ENCODE results near the gene ASTN2. TPM values are rescaled to one million over a fixed set of nuclear protein-coding genes. Genes with fewer than 3 reads are reported as not detected.

ASTN2 gene
- total RNA-seq, 6 experiments from 2014 or later: 0.91 to 3.1 (median 2.5) TPM

DNA sequence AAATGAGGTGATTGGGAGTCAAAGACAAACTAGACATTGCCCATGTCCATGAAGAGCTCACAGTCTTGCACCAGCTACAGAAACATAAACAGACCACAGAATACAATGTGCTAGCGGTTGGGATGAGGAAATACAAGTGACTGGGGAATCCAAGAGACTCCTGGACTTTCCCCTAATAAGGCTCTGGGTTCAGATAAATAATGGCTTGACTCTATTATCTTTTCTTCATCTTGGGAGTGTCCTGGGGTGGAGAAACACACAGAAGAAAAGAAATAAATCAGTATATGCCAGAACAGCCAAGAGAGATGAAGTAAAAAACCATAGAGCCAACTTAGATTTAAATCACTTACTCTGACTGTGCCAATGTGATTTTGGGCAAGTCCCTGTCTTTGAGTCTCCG is 1033.5 kb downstream of the ASTN2 start:
- no peak for ATAC-seq
- WGBS (ENCODE audit: insufficient coverage, low coverage, low lambda C conversion rate, missing lambda C conversion rate): 84% methylated on average over 2 of the region's 2 CpGs
- no peak for DNase-seq
- Histone ChIP-seq H3K4me1 (no peaks in the 10 kb centered on the region), H3K27ac (no peak overlapping the region), H3K4me3 (no peak overlapping the region), H3K36me3 (no peaks in the 10 kb centered on the region), H3K27me3 (no peaks in the 10 kb centered on the region), H3K9me3 (no peaks in the 10 kb centered on the region)
- TF ChIP-seq, protein P1, sequence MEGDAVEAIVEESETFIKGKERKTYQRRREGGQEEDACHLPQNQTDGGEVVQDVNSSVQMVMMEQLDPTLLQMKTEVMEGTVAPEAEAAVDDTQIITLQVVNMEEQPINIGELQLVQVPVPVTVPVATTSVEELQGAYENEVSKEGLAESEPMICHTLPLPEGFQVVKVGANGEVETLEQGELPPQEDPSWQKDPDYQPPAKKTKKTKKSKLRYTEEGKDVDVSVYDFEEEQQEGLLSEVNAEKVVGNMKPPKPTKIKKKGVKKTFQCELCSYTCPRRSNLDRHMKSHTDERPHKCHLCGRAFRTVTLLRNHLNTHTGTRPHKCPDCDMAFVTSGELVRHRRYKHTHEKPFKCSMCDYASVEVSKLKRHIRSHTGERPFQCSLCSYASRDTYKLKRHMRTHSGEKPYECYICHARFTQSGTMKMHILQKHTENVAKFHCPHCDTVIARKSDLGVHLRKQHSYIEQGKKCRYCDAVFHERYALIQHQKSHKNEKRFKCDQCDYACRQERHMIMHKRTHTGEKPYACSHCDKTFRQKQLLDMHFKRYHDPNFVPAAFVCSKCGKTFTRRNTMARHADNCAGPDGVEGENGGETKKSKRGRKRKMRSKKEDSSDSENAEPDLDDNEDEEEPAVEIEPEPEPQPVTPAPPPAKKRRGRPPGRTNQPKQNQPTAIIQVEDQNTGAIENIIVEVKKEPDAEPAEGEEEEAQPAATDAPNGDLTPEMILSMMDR (IDR thresholded peaks at IDR 0.05): no peak
- TF ChIP-seq POLR2A (IDR thresholded peaks at IDR 0.05): no peak
- intact Hi-C loops (cut with DNase I): no loop called here

- DNase-seq: no peak
- TF ChIP-seq, protein P1 (IDR thresholded peaks at IDR 0.05): no peak
- no peak for TF ChIP-seq POLR2A (IDR thresholded peaks at IDR 0.05)
- Histone ChIP-seq H3K4me3 (no peak overlapping the region), H3K27me3 (no peaks in the 10 kb centered on the region), H3K36me3 (no peaks in the 10 kb centered on the region), H3K27ac (no peak overlapping the region), H3K4me1 (no peaks in the 10 kb centered on the region), H3K9me3 (no peaks in the 10 kb centered on the region)
- ATAC-seq: no peak
- intact Hi-C loops (cut with DNase I): no loop called here
Measured at GRCh38 chr9:116380496-116380995, 1034.3 kb downstream of the ASTN2 start.

DNA sequence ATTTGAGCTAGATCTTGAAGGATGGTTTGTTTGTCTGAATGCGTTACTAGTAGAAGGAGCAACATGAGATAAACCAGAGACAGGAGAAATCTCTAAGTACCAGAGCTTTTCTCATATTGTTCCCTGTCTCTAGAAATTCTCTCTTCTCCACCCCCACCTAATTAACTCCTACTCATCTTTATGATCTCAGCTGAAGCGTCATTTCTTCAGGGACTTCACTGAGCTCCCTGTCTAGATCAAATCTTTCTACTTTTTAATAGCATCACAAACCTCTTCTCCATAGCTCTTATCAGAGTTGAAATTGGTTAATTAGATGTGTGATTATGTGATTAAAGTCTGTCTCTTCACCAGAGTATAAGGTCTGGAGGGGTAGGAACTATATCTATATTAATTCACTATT is 1035.0 kb downstream of the ASTN2 start:
- no peaks in the 10 kb centered on the region for H3K4me1 ChIP-seq
- intact Hi-C loops (cut with DNase I): no loop called here

DNA sequence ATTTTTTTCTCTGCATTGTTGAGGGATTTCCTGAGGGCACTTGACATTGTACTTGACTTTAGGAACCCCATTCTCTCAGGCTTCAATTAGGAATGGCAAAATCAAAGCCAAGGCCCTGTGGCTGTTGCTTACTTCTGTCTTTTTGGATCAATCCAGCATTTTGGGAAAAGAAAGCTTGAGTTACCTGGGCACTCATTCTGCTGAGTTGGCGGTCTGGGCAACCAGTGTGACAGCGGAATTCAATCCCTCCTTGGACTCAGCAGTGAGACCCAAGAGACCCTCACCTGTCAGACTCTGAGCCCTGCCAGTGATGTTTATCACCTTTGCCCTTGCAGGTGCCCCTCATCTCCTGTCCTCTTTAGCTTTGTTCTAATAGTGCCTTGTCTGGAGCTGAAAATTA is 1036.0 kb downstream of the ASTN2 start:
- ATAC-seq (no peak), DNase-seq (no peak)
- Histone ChIP-seq H3K27ac (no peak overlapping the region), H3K9me3 (no peaks in the 10 kb centered on the region), H3K4me3 (no peak overlapping the region), H3K27me3 (no peaks in the 10 kb centered on the region), H3K36me3 (no peaks in the 10 kb centered on the region), H3K4me1 (no peaks in the 10 kb centered on the region)
- TF ChIP-seq, protein P1 (IDR thresholded peaks at IDR 0.05): no peak
- TF ChIP-seq POLR2A (IDR thresholded peaks at IDR 0.05): no peak
- WGBS (ENCODE audit: insufficient coverage, low coverage, low lambda C conversion rate, missing lambda C conversion rate): no CpG with 5 or more reads among the region's 2 CpGs
- intact Hi-C loops (cut with DNase I): no loop called here

More for the DNA sequence above, 1035.0 kb downstream of the ASTN2 start:
- DNase-seq (no peak), ATAC-seq (no peak)
- Histone ChIP-seq H3K27me3 (no peaks in the 10 kb centered on the region), H3K9me3 (no peaks in the 10 kb centered on the region), H3K36me3 (no peaks in the 10 kb centered on the region), H3K27ac (no peak overlapping the region), H3K4me3 (no peak overlapping the region)
- 71% methylated on average over 2 of the region's 2 CpGs for WGBS (ENCODE audit: insufficient coverage, low coverage, low lambda C conversion rate, missing lambda C conversion rate)
- TF ChIP-seq, protein P1 (IDR thresholded peaks at IDR 0.05): no peak
- no peak for TF ChIP-seq POLR2A (IDR thresholded peaks at IDR 0.05)

All from right lobe of liver (tissue), 6 donors.